Peyer's patch (tissue), 4 donors: ENCODE results near the gene SKIDA1. TPM values are rescaled to one million over a fixed set of nuclear protein-coding genes. Genes with fewer than 3 reads are reported as not detected.
A peak's percentile ranks its signal among the peaks of the same experiment; 100 is the strongest.

Source experiments
- DNase-seq, 3 donors: peaks; one replicate each; pipeline ENCODE4 v3.0.0-alpha.2; 2017 to 2019
- H3K27ac ChIP-seq, 4 donors: fragments of 200-600 bp; sonication (generic); one replicate each; pipeline ENCODE4 v1.5.1; 2016 to 2019
- H3K27me3 ChIP-seq, 2 donors: fragments of 200-600 bp; sonication (generic); one replicate each; pipeline ENCODE4 v1.5.1; 2019
- H3K36me3 ChIP-seq, 3 donors: fragments of 200-600 bp; sonication (generic); one replicate each; pipeline ENCODE4 v1.5.1; 2016 to 2019
- H3K4me1 ChIP-seq, 4 donors: fragments of 200-600 bp; sonication (generic); one replicate each; pipeline ENCODE4 v1.5.1; 2016 to 2019
- H3K4me3 ChIP-seq, 4 donors: fragments of 200-600 bp; sonication (generic); 1 replicate in 3 of 4; 2 replicates in 1 of 4; pipeline ENCODE4 v1.5.1; 2016 to 2019; ENCODE audit warnings: mild to moderate bottlenecking in 1 of 4
- H3K9me3 ChIP-seq, 4 donors: fragments of 200-600 bp; sonication (generic); one replicate each; pipeline ENCODE4 v1.5.1; 2016 to 2019; ENCODE audit warnings: mild to moderate bottlenecking in 1 of 4
- POLR2A ChIP-seq, 2 donors: fragments of 450-650 bp; IDR thresholded peaks; one replicate each; pipeline ENCODE4 v1.5.1; 2017; ENCODE audit warnings: antibody characterized with exemption in 2 of 2, mild to moderate bottlenecking in 2 of 2, moderate library complexity in 2 of 2
- total RNA-seq, 4 donors: library from RNA; depleted of rRNA; stranded (reverse); fragments of >200 nt; gene quantifications; one replicate each; pipeline ENCODE4 v1.1.0, GENCODE V29; 2016
- TF ChIP-seq, protein P1 (sequence below), 6 experiments: fragments of 450-650 bp in 4 of 6; fragments of 200-600 bp in 2 of 6; sonication (generic) in 1 of 6; IDR thresholded peaks; one replicate each; pipeline ENCODE4 v1.5.1; 2017 to 2019; ENCODE audit warnings: antibody characterized with exemption in 6 of 6, mild to moderate bottlenecking in 3 of 6, moderate library complexity in 1 of 6

SKIDA1 gene
- total RNA-seq, 4 donors from 2014 or later: 0.27 TPM; not detected in 3

DNA sequence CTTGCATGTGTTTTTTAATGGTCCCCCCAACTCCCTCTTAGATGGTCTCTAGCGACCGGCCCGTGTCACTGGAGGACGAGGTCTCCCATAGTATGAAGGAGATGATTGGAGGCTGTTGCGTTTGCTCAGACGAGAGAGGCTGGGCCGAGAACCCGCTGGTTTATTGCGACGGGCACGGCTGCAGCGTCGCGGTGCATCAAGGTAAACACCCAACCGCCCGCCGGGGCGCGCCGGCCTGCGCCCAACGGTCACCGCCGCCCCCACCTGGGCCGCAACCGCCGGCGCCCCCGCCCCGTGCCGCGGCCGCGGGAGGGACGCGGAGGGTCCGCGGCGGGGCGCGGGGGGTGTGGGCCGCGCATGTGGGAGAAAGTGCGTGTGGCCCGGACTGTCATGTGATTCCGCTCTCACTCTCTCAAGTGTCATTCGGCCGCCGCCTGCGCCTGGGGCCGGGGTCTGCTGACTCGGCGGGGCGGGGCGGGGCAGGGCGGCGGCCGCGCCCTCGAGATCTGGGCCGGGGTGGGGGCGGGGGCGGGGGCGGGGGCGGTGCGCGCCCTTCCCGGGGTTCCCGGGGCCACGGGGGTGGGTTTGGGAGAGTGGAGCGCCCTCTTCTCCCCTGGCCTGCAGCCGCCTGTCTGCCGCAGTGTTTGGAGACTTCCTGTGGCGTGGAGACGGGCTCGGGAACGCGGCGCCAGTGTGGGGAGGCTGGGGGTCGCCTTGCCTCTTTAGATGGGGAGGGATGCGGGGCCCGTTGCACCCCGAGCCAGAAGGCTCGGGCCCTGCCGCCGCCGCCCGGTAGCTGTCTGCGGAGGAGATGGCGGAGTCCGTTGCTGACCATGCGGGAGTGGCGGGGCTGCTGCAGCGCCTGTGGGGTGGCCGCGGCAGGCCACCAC, 9.4 kb upstream of the SKIDA1 start:
- H3K4me1 ChIP-seq: peaks cover 3 to 26% (median 5%) of the 10 kb centered on the region in 4 donors
- H3K4me3 ChIP-seq: peak overlapping the region; percentile 56 to 85 (median 74)
- no peaks in the 10 kb centered on the region for H3K27me3 ChIP-seq
- DNase-seq: peak; percentile 56 to 80 (median 79)
- H3K9me3 ChIP-seq: no peaks in the 10 kb centered on the region
- H3K36me3 ChIP-seq: peaks cover 0 to 31% (median 0%) of the 10 kb centered on the region in 3 donors
- TF ChIP-seq, protein P1, sequence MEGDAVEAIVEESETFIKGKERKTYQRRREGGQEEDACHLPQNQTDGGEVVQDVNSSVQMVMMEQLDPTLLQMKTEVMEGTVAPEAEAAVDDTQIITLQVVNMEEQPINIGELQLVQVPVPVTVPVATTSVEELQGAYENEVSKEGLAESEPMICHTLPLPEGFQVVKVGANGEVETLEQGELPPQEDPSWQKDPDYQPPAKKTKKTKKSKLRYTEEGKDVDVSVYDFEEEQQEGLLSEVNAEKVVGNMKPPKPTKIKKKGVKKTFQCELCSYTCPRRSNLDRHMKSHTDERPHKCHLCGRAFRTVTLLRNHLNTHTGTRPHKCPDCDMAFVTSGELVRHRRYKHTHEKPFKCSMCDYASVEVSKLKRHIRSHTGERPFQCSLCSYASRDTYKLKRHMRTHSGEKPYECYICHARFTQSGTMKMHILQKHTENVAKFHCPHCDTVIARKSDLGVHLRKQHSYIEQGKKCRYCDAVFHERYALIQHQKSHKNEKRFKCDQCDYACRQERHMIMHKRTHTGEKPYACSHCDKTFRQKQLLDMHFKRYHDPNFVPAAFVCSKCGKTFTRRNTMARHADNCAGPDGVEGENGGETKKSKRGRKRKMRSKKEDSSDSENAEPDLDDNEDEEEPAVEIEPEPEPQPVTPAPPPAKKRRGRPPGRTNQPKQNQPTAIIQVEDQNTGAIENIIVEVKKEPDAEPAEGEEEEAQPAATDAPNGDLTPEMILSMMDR (IDR thresholded peaks at IDR 0.05): no peak
- TF ChIP-seq POLR2A (IDR thresholded peaks at IDR 0.05): no peak
- H3K27ac ChIP-seq: peak overlapping the region; percentile 84 to 96 (median 90)

DNA sequence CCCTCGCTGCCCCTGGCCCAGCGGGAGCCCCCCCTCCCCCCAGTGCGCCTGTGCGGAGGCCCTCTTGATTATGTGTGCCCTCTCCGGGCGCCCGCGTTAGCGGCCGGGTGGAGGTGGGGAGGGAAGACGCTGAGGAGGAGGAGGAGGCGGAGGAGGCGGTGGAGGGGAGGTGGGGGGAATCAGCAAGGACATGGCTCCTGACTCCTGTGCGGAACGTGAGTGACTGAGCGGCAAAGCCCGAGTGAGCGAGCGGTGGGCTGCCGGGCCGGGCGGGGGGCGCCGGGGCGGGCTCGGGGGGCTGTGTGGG, 8.8 kb upstream of the SKIDA1 start:
- Histone ChIP-seq H3K4me3 (peak overlapping the region; percentile 56 to 85 (median 74)), H3K36me3 (peaks cover 0 to 25% (median 0%) of the 10 kb centered on the region in 3 donors), H3K27me3 (no peaks in the 10 kb centered on the region), H3K9me3 (no peaks in the 10 kb centered on the region), H3K4me1 (peaks cover 3 to 26% (median 5%) of the 10 kb centered on the region in 4 donors), H3K27ac (peak overlapping the region; percentile 84 to 96 (median 90))
- TF ChIP-seq POLR2A (IDR thresholded peaks at IDR 0.05): no peak
- TF ChIP-seq, protein P1 (IDR thresholded peaks at IDR 0.05): no peak
- no peak for DNase-seq

DNA sequence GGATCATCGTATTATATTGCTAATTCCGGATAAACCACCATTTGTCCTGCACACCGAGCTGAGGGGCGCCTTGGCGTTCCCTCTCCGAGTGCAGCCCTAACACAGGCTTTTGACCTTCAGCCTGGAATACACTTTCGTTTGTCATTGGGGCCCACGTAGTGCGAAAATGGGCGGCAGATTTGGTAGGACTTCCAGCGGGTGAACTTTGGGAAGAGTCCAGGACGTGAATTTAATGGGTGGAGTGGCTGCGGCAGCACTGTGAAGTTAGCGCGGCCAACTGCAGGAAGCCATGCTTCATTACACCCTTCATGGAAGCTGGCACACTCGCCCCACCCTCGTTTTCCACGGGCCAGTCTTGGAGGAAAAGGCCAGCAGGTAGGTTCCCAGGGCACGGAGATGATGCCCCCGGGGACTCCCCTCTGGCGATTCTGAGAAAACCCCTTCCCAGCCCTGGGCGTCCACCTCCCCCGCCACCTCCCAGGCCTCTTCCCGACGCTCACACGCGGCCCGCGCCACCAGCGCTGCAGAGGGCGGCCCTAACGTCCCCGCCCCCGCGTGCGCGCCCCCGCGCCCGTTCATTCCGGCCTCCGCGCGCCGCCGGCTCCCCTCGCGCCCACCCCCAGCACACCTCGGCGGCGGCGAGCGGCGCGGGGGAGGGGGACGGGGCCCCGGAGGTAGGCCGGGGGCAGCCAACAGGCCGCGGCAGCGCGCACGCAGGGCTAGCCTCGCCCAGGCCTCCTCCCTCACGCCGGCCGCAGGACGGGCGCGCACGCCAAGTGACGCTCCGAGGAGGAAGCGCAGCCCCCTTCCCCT, 8.2 kb upstream of the SKIDA1 start, which contains the start of gene MLLT10:
TSS of gene MLLT10 (plus strand) at position 766 of the 813 bp plus-strand sequence. CDS start 413 bp downstream, outside the sequence.
- Histone ChIP-seq H3K27ac (peak within 1 kb of the TSS; percentile 84 to 96 (median 90)), H3K9me3 (no peaks in the 10 kb centered on the region), H3K36me3 (peaks cover 0 to 19% (median 0%) of the 10 kb centered on the region in 3 donors), H3K4me1 (peaks cover 3 to 26% (median 5%) of the 10 kb centered on the region in 4 donors), H3K4me3 (peak within 1 kb of the TSS; percentile 56 to 85 (median 74)), H3K27me3 (no peaks in the 10 kb centered on the region)
- TF ChIP-seq, protein P1 (IDR thresholded peaks at IDR 0.05): peak; percentile 0 to 54 (median 30)
- peak; percentile 57 to 58 for TF ChIP-seq POLR2A (IDR thresholded peaks at IDR 0.05)
- DNase-seq: peak; percentile 91 to 96 (median 93)

DNA sequence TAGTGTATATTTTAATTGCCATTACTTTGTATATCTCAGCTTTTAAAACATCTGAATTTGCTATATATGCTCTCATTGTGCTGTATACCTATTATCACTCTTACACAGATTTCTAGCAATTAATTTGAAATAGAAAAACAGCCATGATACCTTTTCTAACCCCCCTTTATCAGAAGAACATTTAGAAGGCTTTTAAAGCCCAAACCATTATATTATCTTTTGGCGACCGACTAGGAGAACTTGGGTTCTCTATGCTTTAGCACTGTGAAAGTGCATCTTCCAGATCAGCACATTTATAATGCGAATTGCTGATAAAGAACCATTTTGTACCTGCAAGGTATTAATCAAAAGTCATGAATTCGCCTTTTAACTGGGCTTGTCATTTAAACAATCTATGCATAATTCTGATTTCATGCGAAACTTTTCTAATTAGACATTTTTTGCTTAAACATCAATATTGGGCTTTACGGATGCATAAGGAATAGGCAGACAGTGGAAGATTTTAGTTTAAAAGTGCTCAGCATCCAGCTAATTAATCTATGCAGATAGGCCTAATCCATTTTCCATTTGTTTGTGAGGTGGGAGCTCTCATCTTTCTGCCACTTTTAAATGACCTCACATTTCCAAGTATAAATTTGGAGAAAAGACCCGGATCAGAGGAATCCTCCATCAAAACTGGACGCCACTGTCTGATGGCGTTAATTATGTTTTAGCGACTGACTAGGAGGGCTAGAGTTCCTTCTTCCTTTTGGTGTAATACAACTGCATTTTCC, 7.4 kb upstream of the SKIDA1 start:
- H3K27ac ChIP-seq: peak overlapping the region; percentile 84 to 96 (median 90)
- no peaks in the 10 kb centered on the region for H3K27me3 ChIP-seq
- peak overlapping the region; percentile 56 to 85 (median 74) for H3K4me3 ChIP-seq
- H3K36me3 ChIP-seq: peaks cover 0 to 11% (median 0%) of the 10 kb centered on the region in 3 donors
- TF ChIP-seq, protein P1 (IDR thresholded peaks at IDR 0.05): no peak
- no peak for TF ChIP-seq POLR2A (IDR thresholded peaks at IDR 0.05)
- H3K9me3 ChIP-seq: no peaks in the 10 kb centered on the region
- H3K4me1 ChIP-seq: peaks cover 3 to 26% (median 5%) of the 10 kb centered on the region in 4 donors
- no peak for DNase-seq

DNA sequence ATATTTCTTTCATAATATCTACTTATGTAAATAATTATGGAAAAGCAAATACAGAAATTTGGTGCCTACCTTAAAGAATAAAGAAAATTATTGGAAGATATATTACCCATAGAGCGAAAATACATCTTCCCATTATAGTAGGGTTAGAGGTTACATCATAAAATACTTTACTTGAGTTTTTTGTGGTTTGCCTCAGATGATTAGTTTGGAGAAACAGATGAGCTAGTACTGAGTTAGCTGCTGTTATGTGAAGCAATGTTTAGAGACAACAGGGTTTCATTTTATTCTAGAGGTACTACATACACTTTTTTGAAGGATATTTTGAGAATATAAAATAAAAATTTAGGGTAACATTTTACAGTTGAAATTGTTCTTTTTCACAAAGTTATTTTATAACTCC, 5.7 kb upstream of the SKIDA1 start:
- peak overlapping the region in 1 of 4 donors; percentile 16 for H3K27ac ChIP-seq
- peaks cover 3 to 27% (median 11%) of the 10 kb centered on the region in 4 donors for H3K4me1 ChIP-seq
- no peak overlapping the region for H3K4me3 ChIP-seq
- no peaks in the 10 kb centered on the region for H3K27me3 ChIP-seq
- no peak for TF ChIP-seq POLR2A (IDR thresholded peaks at IDR 0.05)
- TF ChIP-seq, protein P1 (IDR thresholded peaks at IDR 0.05): no peak
- DNase-seq: no peak
- H3K36me3 ChIP-seq: no peaks in the 10 kb centered on the region
- H3K9me3 ChIP-seq: no peaks in the 10 kb centered on the region
